NCI-H226 (cell line): Measurements from ENCODE around the gene MAP1B.
"Not testable (repeated sequence)": the region's sequence is repeated elsewhere in the genome, so short reads cannot be mapped to it uniquely, and the experiment has no call there.

Experiments
- DNase-seq: peaks from one replicate; pipeline ENCODE4 v3.0.0-alpha.2; 2015

Gene MAP1B

GRCh38 chr5:72166070-72166979 lies 59.0 kb downstream of the MAP1B start:
- peak; percentile 56 for DNase-seq

- no peak for DNase-seq
These were observed 60.0 kb downstream of the MAP1B start for GRCh38 chr5:72167257-72167656.

GRCh38 chr5:72167804-72168203 lies 60.5 kb downstream of the MAP1B start:
- peak; percentile 32 for DNase-seq

GRCh38 chr5:72170101-72170500 lies 62.8 kb downstream of the MAP1B start:
- no peak for DNase-seq

- DNase-seq: not testable (repeated sequence)
These were observed 63.9 kb downstream of the MAP1B start for GRCh38 chr5:72171181-72171580.

- DNase-seq: no peak
These were observed 64.4 kb downstream of the MAP1B start for GRCh38 chr5:72171667-72172066.

- no peak for DNase-seq
These were observed 65.5 kb downstream of the MAP1B start for GRCh38 chr5:72172786-72173185.

GRCh38 chr5:72177538-72177937 lies 70.3 kb downstream of the MAP1B start:
- DNase-seq: no peak

GRCh38 chr5:72179028-72179815 lies 71.9 kb downstream of the MAP1B start:
- peak; percentile 89 for DNase-seq

- DNase-seq: no peak
These were observed 72.7 kb downstream of the MAP1B start for GRCh38 chr5:72179816-72180440.

GRCh38 chr5:72180925-72181324 lies 73.7 kb downstream of the MAP1B start:
- no peak for DNase-seq

GRCh38 chr5:72182686-72183085 lies 75.4 kb downstream of the MAP1B start:
- DNase-seq: no peak

GRCh38 chr5:72183101-72183520 lies 75.8 kb downstream of the MAP1B start:
- DNase-seq: no peak

- no peak for DNase-seq
These were observed 77.1 kb downstream of the MAP1B start for GRCh38 chr5:72184408-72184807.

- no peak for DNase-seq
These were observed 78.4 kb downstream of the MAP1B start for GRCh38 chr5:72185496-72186329.

GRCh38 chr5:72187388-72188075 lies 80.3 kb downstream of the MAP1B start:
- DNase-seq: no peak

GRCh38 chr5:72188166-72188565 lies 80.9 kb downstream of the MAP1B start:
- no peak for DNase-seq

GRCh38 chr5:72189146-72189545 lies 81.9 kb downstream of the MAP1B start:
- DNase-seq: no peak

GRCh38 chr5:72191404-72191803 lies 84.1 kb downstream of the MAP1B start:
- DNase-seq: no peak

- no peak for DNase-seq
These were observed 87.6 kb downstream of the MAP1B start for GRCh38 chr5:72194846-72195245.

GRCh38 chr5:72195581-72195980 lies 88.3 kb downstream of the MAP1B start:
- DNase-seq: no peak

- DNase-seq: no peak
These were observed 90.1 kb downstream of the MAP1B start for GRCh38 chr5:72197393-72197792.
